Measurements from ENCODE around the gene REEP3.

REEP3 gene

GRCh38 chr10:63573068-63573697, 52.0 kb downstream of the REEP3 start:
- no peak for TF ChIP-seq CTCF (IDR thresholded peaks at IDR 0.05; ENCODE audit: low read depth, low read length, missing control alignments)
- DNase-seq (ENCODE audit: low read depth): no peak
- H3K4me3 ChIP-seq (ENCODE audit: low read depth, low read length): no peak overlapping the region

- H3K4me3 ChIP-seq (ENCODE audit: low read depth, low read length): no peak overlapping the region
- no peak for TF ChIP-seq CTCF (IDR thresholded peaks at IDR 0.05; ENCODE audit: low read depth, low read length, missing control alignments)
- DNase-seq (ENCODE audit: low read depth): no peak
These were observed 52.8 kb downstream of the REEP3 start for GRCh38 chr10:63574011-63574410.

GRCh38 chr10:63576501-63576900, 55.3 kb downstream of the REEP3 start:
- TF ChIP-seq CTCF (IDR thresholded peaks at IDR 0.05; ENCODE audit: low read depth, low read length, missing control alignments): no peak
- H3K4me3 ChIP-seq (ENCODE audit: low read depth, low read length): no peak overlapping the region
- DNase-seq (ENCODE audit: low read depth): no peak

- DNase-seq (ENCODE audit: low read depth): no peak
- no peak overlapping the region for H3K4me3 ChIP-seq (ENCODE audit: low read depth, low read length)
- no peak for TF ChIP-seq CTCF (IDR thresholded peaks at IDR 0.05; ENCODE audit: low read depth, low read length, missing control alignments)
These were observed 57.3 kb downstream of the REEP3 start for GRCh38 chr10:63578501-63578900.

GRCh38 chr10:63579371-63580014, 58.3 kb downstream of the REEP3 start:
- no peak for TF ChIP-seq CTCF (IDR thresholded peaks at IDR 0.05; ENCODE audit: low read depth, low read length, missing control alignments)
- no peak overlapping the region for H3K4me3 ChIP-seq (ENCODE audit: low read depth, low read length)

GRCh38 chr10:63582690-63583089, 61.5 kb downstream of the REEP3 start:
- H3K4me3 ChIP-seq (ENCODE audit: low read depth, low read length): no peak overlapping the region
- DNase-seq (ENCODE audit: low read depth): no peak
- no peak for TF ChIP-seq CTCF (IDR thresholded peaks at IDR 0.05; ENCODE audit: low read depth, low read length, missing control alignments)

More at GRCh38 chr10:63579371-63580014, 58.3 kb downstream of the REEP3 start:
- no peak for DNase-seq (ENCODE audit: low read depth)

GRCh38 chr10:63583397-63583796, 62.2 kb downstream of the REEP3 start:
- no peak for TF ChIP-seq CTCF (IDR thresholded peaks at IDR 0.05; ENCODE audit: low read depth, low read length, missing control alignments)
- no peak overlapping the region for H3K4me3 ChIP-seq (ENCODE audit: low read depth, low read length)
- DNase-seq (ENCODE audit: low read depth): no peak

Measured in GM12864 (cell line).